ENCODE measurements around the gene INPP5F. TPM values are rescaled to one million over a fixed set of nuclear protein-coding genes. Genes with fewer than 3 reads are reported as not detected.
A peak's percentile ranks its signal among the peaks of the same experiment; 100 is the strongest.
"Not testable (repeated sequence)": the region's sequence is repeated elsewhere in the genome, so short reads cannot be mapped to it uniquely, and the experiment has no call there.

Gene INPP5F
- total RNA-seq, 2 donors from 2014 or later: 12.4 to 26.3 TPM

- Mint-ChIP-seq H3K27ac (no peak overlapping the region), H3K4me3 (no peak overlapping the region), H3K9me3 (no peaks in the 10 kb centered on the region), H3K4me1 (no peaks in the 10 kb centered on the region), H3K27me3 (peaks cover 6% of the 10 kb centered on the region), H3K36me3 (ENCODE audit: low read depth) (no peaks in the 10 kb centered on the region)
- ATAC-seq (replicated peaks): peak; percentile 32
Observed at GRCh38 chr10:119693262-119693957, 32.4 kb upstream of the INPP5F start.

- Mint-ChIP-seq H3K27ac (no peak overlapping the region), H3K36me3 (ENCODE audit: low read depth) (no peaks in the 10 kb centered on the region), H3K4me3 (no peak overlapping the region), H3K27me3 (peaks cover 6% of the 10 kb centered on the region), H3K9me3 (no peaks in the 10 kb centered on the region), H3K4me1 (no peaks in the 10 kb centered on the region)
- no peak for ATAC-seq (replicated peaks)
Observed at GRCh38 chr10:119694608-119695007, 31.2 kb upstream of the INPP5F start.

DNA sequence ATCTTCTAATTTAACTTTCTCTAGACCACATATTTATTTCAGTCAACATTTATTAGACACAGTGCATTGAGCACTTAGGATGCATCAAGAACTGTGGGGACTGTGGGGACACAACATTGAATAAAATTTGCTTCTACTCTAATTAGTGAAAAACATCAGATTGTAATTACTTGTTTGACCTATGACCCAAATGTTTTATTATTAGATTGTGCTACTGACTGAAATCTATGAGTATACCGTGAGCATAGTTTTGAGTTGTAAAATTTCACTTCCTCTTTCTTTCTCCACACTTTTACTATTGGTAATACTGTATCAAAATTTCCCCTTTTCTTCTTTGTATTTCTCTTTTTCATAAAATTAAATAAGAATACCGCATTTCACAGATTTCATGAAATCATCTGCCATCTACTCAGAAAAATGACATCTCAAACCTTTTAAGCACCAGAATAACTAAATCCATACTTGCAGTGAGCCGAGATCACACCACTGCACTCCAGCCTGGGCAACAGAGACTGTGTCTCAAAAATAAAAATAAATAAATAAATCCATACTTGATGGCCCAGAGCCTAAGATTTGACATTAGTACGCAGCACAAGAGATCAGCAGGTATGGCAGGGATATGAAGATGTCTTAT, 25.4 kb upstream of the INPP5F start:
- Mint-ChIP-seq H3K27ac (peak overlapping the region; percentile 75), H3K27me3 (peaks cover 6% of the 10 kb centered on the region), H3K4me1 (peaks cover 35% of the 10 kb centered on the region), H3K4me3 (peak overlapping the region; percentile 45), H3K9me3 (peaks cover 4% of the 10 kb centered on the region), H3K36me3 (ENCODE audit: low read depth) (peaks cover 14% of the 10 kb centered on the region)
- peak; percentile 13 for ATAC-seq (replicated peaks)

DNA sequence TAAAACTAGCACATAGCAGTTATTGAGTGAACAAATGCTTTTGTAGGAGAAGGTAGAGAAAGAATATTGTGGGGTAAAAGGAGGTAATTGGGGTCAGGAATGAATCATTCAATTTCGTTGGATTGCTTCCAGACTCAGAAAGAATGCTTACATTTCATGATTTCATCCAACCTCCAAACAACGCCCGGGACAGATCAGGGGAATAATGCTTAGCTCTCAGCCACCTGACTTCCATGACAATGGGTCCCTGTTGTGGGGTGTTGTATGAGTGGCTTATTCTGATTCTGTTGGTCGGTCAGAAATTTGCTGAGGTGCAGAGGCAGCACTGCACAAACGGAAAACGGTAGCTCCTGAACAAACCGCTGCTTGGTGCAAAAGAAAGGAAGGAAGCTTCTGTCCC, 24.0 kb upstream of the INPP5F start:
- no peak for ATAC-seq (replicated peaks)
- Mint-ChIP-seq H3K9me3 (peaks cover 13% of the 10 kb centered on the region), H3K36me3 (ENCODE audit: low read depth) (peaks cover 22% of the 10 kb centered on the region), H3K4me3 (peak overlapping the region; percentile 47), H3K27ac (peak overlapping the region; percentile 84), H3K27me3 (peaks cover 2% of the 10 kb centered on the region), H3K4me1 (peaks cover 45% of the 10 kb centered on the region)

GRCh38 chr10:119702583-119702982, 23.3 kb upstream of the INPP5F start:
- ATAC-seq (replicated peaks): peak; percentile 58
- H3K4me3 Mint-ChIP-seq: peak overlapping the region; percentile 47
- H3K9me3 Mint-ChIP-seq: peaks cover 14% of the 10 kb centered on the region
- peaks cover 2% of the 10 kb centered on the region for H3K27me3 Mint-ChIP-seq
- peaks cover 52% of the 10 kb centered on the region for H3K4me1 Mint-ChIP-seq
- H3K36me3 Mint-ChIP-seq (ENCODE audit: low read depth): peaks cover 28% of the 10 kb centered on the region
- H3K27ac Mint-ChIP-seq: peak overlapping the region; percentile 84

- H3K9me3 Mint-ChIP-seq: peaks cover 14% of the 10 kb centered on the region
- peak; percentile 11 for ATAC-seq (replicated peaks)
- H3K27ac Mint-ChIP-seq: peak overlapping the region; percentile 90
- H3K27me3 Mint-ChIP-seq: no peaks in the 10 kb centered on the region
- H3K4me1 Mint-ChIP-seq: peaks cover 56% of the 10 kb centered on the region
- H3K36me3 Mint-ChIP-seq (ENCODE audit: low read depth): peaks cover 31% of the 10 kb centered on the region
- peak overlapping the region; percentile 89 for H3K4me3 Mint-ChIP-seq
Observed at GRCh38 chr10:119703903-119704508, 21.8 kb upstream of the INPP5F start.

- Mint-ChIP-seq H3K36me3 (ENCODE audit: low read depth) (peaks cover 31% of the 10 kb centered on the region), H3K4me3 (peak overlapping the region; percentile 89), H3K9me3 (peaks cover 14% of the 10 kb centered on the region), H3K27me3 (no peaks in the 10 kb centered on the region), H3K4me1 (peaks cover 62% of the 10 kb centered on the region), H3K27ac (peak overlapping the region; percentile 90)
- ATAC-seq (replicated peaks): peak; percentile 30
Observed at GRCh38 chr10:119705434-119705831, 20.4 kb upstream of the INPP5F start.

GRCh38 chr10:119706521-119707278, 19.1 kb upstream of the INPP5F start:
- Mint-ChIP-seq H3K4me3 (peak overlapping the region; percentile 89), H3K27ac (peak overlapping the region; percentile 90), H3K27me3 (no peaks in the 10 kb centered on the region), H3K36me3 (ENCODE audit: low read depth) (peaks cover 31% of the 10 kb centered on the region), H3K9me3 (peaks cover 14% of the 10 kb centered on the region), H3K4me1 (peaks cover 54% of the 10 kb centered on the region)
- no peak for ATAC-seq (replicated peaks)

- ATAC-seq (replicated peaks): peak; percentile 42
- Mint-ChIP-seq H3K27ac (peak overlapping the region; percentile 90), H3K4me3 (peak overlapping the region; percentile 89), H3K4me1 (peaks cover 52% of the 10 kb centered on the region), H3K36me3 (ENCODE audit: low read depth) (peaks cover 31% of the 10 kb centered on the region), H3K9me3 (peaks cover 14% of the 10 kb centered on the region)
- H3K27me3 Mint-ChIP-seq: not testable (repeated sequence)
Observed at GRCh38 chr10:119707331-119707730, 18.5 kb upstream of the INPP5F start.

GRCh38 chr10:119710935-119711334, 14.9 kb upstream of the INPP5F start:
- Mint-ChIP-seq H3K4me1 (peaks cover 31% of the 10 kb centered on the region), H3K36me3 (ENCODE audit: low read depth) (peaks cover 12% of the 10 kb centered on the region), H3K9me3 (peaks cover 10% of the 10 kb centered on the region), H3K4me3 (peak overlapping the region; percentile 4), H3K27ac (peak overlapping the region; percentile 50)
- H3K27me3 Mint-ChIP-seq: not testable (repeated sequence)
- ATAC-seq (replicated peaks): peak; percentile 9

DNA sequence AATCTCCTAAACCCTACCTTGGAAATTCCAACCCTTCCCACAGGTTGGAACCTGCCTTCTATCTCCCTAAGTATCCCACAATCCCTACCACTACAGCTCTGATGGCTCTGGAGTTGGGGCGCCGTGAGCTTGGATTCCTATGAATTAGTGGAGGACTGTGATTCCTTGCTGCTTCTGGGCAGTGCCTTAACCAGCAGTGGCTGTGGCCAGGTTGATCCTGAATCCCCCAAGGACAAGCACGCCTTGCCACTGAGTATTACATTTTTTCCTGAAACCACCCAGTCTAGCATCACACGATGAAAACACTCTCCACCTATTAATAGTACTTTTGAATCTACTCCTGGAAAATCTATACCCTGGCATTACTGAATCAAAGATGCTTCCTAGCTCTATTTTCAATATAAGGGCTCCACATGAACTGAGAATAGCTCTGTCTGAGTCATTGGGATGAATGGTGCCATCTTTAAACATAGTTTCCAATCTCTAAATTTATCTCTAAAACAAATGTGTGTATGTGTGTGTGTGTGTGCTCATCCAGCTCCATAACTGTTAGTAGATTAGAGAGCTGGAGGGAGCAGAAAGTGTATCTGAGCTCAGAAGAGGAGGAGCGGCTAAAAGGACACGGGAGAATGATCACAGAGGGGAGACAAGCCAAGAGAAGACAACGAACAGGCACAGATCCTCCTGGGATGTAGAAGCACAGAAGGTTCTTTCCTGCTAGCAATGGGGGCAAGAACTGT, 11.9 kb upstream of the INPP5F start:
- Mint-ChIP-seq H3K9me3 (no peaks in the 10 kb centered on the region), H3K4me3 (no peak overlapping the region), H3K27ac (peak overlapping the region; percentile 18), H3K4me1 (peaks cover 11% of the 10 kb centered on the region), H3K27me3 (no peaks in the 10 kb centered on the region), H3K36me3 (ENCODE audit: low read depth) (no peaks in the 10 kb centered on the region)
- ATAC-seq (replicated peaks): peak; percentile 29

DNA sequence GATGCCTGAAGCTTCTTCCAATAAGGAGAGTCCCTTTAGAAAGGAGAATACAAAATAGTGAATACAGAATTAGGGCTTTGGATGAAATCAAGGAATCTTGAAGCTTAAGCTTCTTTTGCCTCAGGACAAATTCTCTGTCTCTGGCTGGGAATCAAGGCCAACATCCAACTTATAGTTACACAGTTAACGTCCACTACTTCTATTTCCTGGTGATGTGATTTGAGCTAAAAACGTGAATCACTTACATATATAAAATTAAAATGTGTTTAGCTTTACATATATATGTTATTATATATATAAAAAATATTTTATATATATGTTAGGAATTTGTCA, 11.4 kb upstream of the INPP5F start:
- Mint-ChIP-seq H3K36me3 (ENCODE audit: low read depth) (no peaks in the 10 kb centered on the region), H3K4me3 (no peak overlapping the region), H3K4me1 (peaks cover 6% of the 10 kb centered on the region), H3K27ac (no peak overlapping the region), H3K9me3 (no peaks in the 10 kb centered on the region), H3K27me3 (no peaks in the 10 kb centered on the region)
- ATAC-seq (replicated peaks): no peak

DNA sequence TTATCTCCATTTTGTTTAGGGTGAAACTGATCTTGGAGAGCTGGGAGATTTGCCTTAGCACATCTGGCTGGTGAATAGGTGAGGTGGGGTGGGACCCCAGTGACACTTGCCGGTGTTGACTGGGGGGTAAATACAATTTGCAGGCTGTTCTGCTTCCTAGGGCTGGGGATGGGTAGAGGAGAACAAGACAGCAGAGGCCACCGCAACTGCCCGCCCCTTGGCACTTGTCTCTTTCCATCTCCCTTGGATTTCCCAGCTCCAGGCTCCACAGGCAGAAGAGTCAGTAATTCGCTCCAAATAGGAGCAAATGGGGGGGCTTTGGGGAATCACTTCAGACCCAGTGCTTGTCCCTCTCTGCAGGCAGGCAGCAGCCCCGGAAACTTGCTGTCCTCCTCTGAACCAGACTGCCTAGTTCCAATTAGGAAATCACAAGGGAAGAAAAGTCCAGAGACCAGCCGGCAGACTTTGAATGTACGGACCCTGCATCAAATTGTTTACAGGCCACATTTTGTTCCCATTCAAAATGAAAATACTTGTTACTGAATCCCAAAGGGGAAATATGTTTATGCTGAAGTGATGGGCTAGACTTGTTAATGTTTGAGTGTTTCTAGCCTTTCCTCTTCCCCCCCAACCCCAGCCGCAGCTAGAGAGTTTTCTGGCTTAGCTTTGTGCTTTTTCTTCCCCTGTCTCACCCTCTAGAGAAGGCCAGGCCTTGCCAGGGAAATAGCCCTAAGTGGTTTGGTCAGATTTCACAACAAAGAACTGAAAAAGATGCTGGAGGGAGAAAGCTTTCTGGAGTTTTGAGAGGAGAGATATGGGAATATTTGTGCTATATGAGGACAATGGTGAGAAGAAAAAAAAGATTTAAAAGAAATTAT, 10.0 kb upstream of the INPP5F start:
- no peak overlapping the region for H3K4me3 Mint-ChIP-seq
- H3K36me3 Mint-ChIP-seq (ENCODE audit: low read depth): no peaks in the 10 kb centered on the region
- no peak overlapping the region for H3K27ac Mint-ChIP-seq
- no peaks in the 10 kb centered on the region for H3K9me3 Mint-ChIP-seq
- H3K4me1 Mint-ChIP-seq: no peaks in the 10 kb centered on the region
- no peaks in the 10 kb centered on the region for H3K27me3 Mint-ChIP-seq
- no peak for ATAC-seq (replicated peaks)

Measured in activated T-helper 17 cell treated with anti-CD3 and anti-CD28 coated beads, Interleukin-2, amount 50 U/mL, for 72 hours (primary cell).